Gastroesophageal sphincter (tissue), 3 donors: ENCODE measurements around the gene USF1.

Experiments
- EP300 ChIP-seq: sonication (generic); formaldehyde crosslinking; IDR thresholded peaks from one replicate; pipeline ENCODE4 v1.6.1; 2017; ENCODE audit warnings: antibody characterized with exemption, mild to moderate bottlenecking
- POLR2A ChIP-seq, 2 donors: fragments of 450-650 bp; IDR thresholded peaks; one replicate each; pipeline ENCODE4 v1.6.1; 2017; ENCODE audit warnings: antibody characterized with exemption in 2 of 2, mild to moderate bottlenecking in 2 of 2, moderate library complexity in 1 of 2
- POLR2AphosphoS5 ChIP-seq: sonication (generic); formaldehyde crosslinking; IDR thresholded peaks from one replicate; pipeline ENCODE4 v1.6.1; 2017; ENCODE audit warnings: antibody characterized with exemption
- TF ChIP-seq, protein P1 (sequence below), 4 experiments: fragments of 200-600 bp in 2 of 4; fragments of 450-650 bp in 2 of 4; sonication (generic) in 1 of 4; IDR thresholded peaks; one replicate each; pipeline ENCODE4 v1.5.1; 2017 to 2019; ENCODE audit warnings: antibody characterized with exemption in 4 of 4, mild to moderate bottlenecking in 2 of 4, moderate library complexity in 2 of 4

DNA sequence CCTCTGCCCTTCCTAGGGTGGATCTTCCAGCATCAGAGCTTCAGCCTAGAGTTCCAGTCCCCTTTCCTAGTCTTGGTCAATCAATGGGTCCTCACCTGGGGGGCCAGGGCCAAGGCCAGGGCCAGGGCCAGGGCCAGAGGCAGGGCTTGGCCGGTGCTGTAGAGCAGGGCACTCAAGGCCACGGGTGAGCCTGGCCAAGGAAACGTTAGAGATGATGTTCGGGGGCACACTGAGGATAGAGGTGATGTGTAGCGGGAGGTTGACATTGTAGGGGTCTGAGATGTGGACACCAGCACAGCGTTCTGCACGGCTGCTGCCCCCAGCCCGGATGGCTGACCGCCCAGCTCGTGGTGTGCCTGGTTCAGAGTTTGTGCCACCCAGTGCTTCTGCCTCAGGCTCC is 5.4 kb upstream of the USF1 start:
- TF ChIP-seq, protein P1, sequence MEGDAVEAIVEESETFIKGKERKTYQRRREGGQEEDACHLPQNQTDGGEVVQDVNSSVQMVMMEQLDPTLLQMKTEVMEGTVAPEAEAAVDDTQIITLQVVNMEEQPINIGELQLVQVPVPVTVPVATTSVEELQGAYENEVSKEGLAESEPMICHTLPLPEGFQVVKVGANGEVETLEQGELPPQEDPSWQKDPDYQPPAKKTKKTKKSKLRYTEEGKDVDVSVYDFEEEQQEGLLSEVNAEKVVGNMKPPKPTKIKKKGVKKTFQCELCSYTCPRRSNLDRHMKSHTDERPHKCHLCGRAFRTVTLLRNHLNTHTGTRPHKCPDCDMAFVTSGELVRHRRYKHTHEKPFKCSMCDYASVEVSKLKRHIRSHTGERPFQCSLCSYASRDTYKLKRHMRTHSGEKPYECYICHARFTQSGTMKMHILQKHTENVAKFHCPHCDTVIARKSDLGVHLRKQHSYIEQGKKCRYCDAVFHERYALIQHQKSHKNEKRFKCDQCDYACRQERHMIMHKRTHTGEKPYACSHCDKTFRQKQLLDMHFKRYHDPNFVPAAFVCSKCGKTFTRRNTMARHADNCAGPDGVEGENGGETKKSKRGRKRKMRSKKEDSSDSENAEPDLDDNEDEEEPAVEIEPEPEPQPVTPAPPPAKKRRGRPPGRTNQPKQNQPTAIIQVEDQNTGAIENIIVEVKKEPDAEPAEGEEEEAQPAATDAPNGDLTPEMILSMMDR (IDR thresholded peaks at IDR 0.05), result no peak
- TF ChIP-seq POLR2AphosphoS5, result no peak
- TF ChIP-seq EP300, result no peak
- TF ChIP-seq POLR2A (IDR thresholded peaks at IDR 0.05), result no peak
